ENCODE measurements around the gene TMEM41B.

GRCh38 chr11:9301720-9302119 lies 12.7 kb downstream of the TMEM41B start:
- TF ChIP-seq CTCF (optimal IDR thresholded peaks at IDR 0.05 in 1 of 3, IDR thresholded peaks at IDR 0.05 in 1 of 3, conservative IDR thresholded peaks at IDR 0.05 in 1 of 3; ENCODE audit: extremely low read depth in 1 of 3, insufficient read depth in 2 of 3, low read length in 3 of 3) (no peak), EZH2 (IDR thresholded peaks at IDR 0.05; ENCODE audit: low read length) (no peak)

Data from keratinocyte (primary cell).